GM12878 (cell line): ENCODE data around the gene GPR78. TPM values are rescaled to one million over a fixed set of nuclear protein-coding genes. Genes with fewer than 3 reads are reported as not detected.

Experiments used
- ATAC-seq: fragments of 200-7000 bp; cut with Tn5 transposase; 3 replicates; pipeline ENCODE4 v1.9.1; 2020; ENCODE audit warnings: mild to moderate bottlenecking, moderate library complexity
- BruUV-seq: library from RNA; stranded (reverse); fragments of 400-500 nt; replicated peaks from 2 replicates; lab custom pipeline; 2021; lab: Mats Ljungman, UMichigan
- CTCF ChIA-PET: fragments of 300-600 bp; sonication (Branson Sonifier 250); formaldehyde crosslinking; extraction: SDS; loops from one replicate; lab custom pipeline; 2021; ENCODE audit warnings: inconsistent platforms; lab: Yijun Ruan, JAX
- POLR2A ChIA-PET: fragments of 350-600 bp; formaldehyde crosslinking; extraction: SDS; loops from one replicate; lab custom pipeline; 2021; ENCODE audit warnings: inconsistent platforms; lab: Charles Lee
- RAD21 ChIA-PET: fragments of 300-600 bp; sonication (Branson Sonifier 250); formaldehyde crosslinking; loops from one replicate; lab custom pipeline; 2023; ENCODE audit warnings: antibody characterized with exemption; ENCODE audit not compliant: unreplicated experiment; lab: Charles Lee
- SMC1A ChIA-PET: fragments of 300-600 bp; sonication (Branson Sonifier 250); formaldehyde crosslinking; loops from one replicate; lab custom pipeline; 2023; ENCODE audit not compliant: unreplicated experiment, uncharacterized antibody; lab: Charles Lee
- DNase-seq: peaks from one replicate; pipeline ENCODE4 v3.0.0-alpha.2; 2011; ENCODE audit warnings: low read depth, low spot score
- FAIRE-seq: peaks from 3 replicates; lab custom pipeline; 2011; peaks lifted over from hg19 to GRCh38; lab: Jason Lieb, UNC
- H2AFZ ChIP-seq: 2 replicates; pipeline ENCODE4 v1.6.0; 2011; ENCODE audit warnings: low read depth, low read length, control low read depth; ENCODE audit not compliant: control insufficient read depth
- H3K27ac ChIP-seq: 2 replicates; pipeline ENCODE4 v1.5.1; 2011; ENCODE audit warnings: control low read depth; ENCODE audit not compliant: control insufficient read depth, insufficient read depth
- H3K27me3 ChIP-seq, 2 experiments: replicated peaks in 1 of 2; 2 replicates each; pipeline versions ENCODE4 v1.6.0 to v1.6.1; 2011; ENCODE audit warnings: low read length in 1 of 2; ENCODE audit not compliant: control insufficient read depth in 2 of 2, insufficient read depth in 2 of 2
- H3K36me3 ChIP-seq, 2 experiments: 2 replicates each; pipeline ENCODE4 v1.5.1; 2011; ENCODE audit warnings: low read length in 1 of 2; ENCODE audit not compliant: control insufficient read depth in 2 of 2, insufficient read depth in 2 of 2
- H3K4me1 ChIP-seq: 2 replicates; pipeline ENCODE4 v1.6.1; 2011; ENCODE audit warnings: mild to moderate bottlenecking, low read length, moderate library complexity, mixed read lengths; ENCODE audit not compliant: control insufficient read depth, insufficient read depth
- H3K4me2 ChIP-seq: 2 replicates; pipeline ENCODE4 v1.6.0; 2011; ENCODE audit warnings: control low read depth; ENCODE audit not compliant: control insufficient read depth, insufficient read depth
- H3K4me3 ChIP-seq: fragments of 200-600 bp; sonication (generic); 2 replicates; pipeline ENCODE4 v1.5.1; 2016
- H3K79me2 ChIP-seq: 2 replicates; pipeline ENCODE4 v1.6.0; 2011; ENCODE audit warnings: low read length; ENCODE audit not compliant: control insufficient read depth, insufficient read depth
- H3K9ac ChIP-seq: 2 replicates; pipeline ENCODE4 v1.8.0; 2011; ENCODE audit warnings: low read length, control low read depth, mixed read lengths; ENCODE audit not compliant: control insufficient read depth, insufficient read depth
- H3K9me3 ChIP-seq: replicated peaks from 3 replicates; pipeline ENCODE4 v1.5.1; 2011; ENCODE audit warnings: mild to moderate bottlenecking, low read length; ENCODE audit not compliant: control insufficient read depth, insufficient read depth
- H4K20me1 ChIP-seq: 2 replicates; pipeline ENCODE4 v1.6.0; 2011; ENCODE audit not compliant: control insufficient read depth, insufficient read depth
- CEBPB ChIP-seq, 2 experiments: fragments of 150-350 bp in 1 of 2; IDR thresholded peaks; 2 replicates each; pipeline ENCODE4 v1.6.1; 2012 to 2014; ENCODE audit warnings: low read depth in 2 of 2, low read length in 2 of 2, borderline replicate concordance in 1 of 2, inconsistent platforms in 1 of 2
- FOS ChIP-seq: IDR thresholded peaks from 3 replicates; pipeline ENCODE4 v1.6.1; 2011; ENCODE audit warnings: borderline replicate concordance; ENCODE audit not compliant: insufficient read length; ENCODE audit errors: extremely low read depth
- JUNB ChIP-seq: IDR thresholded peaks from 2 replicates; pipeline ENCODE4 v1.6.1; 2016; ENCODE audit warnings: antibody characterized with exemption, mild to moderate bottlenecking
- MYB ChIP-seq: fragments of 150-350 bp; IDR thresholded peaks from 2 replicates; pipeline ENCODE4 v1.6.1; 2014; ENCODE audit warnings: mild to moderate bottlenecking, low read depth, low read length, borderline replicate concordance
- SKIL ChIP-seq: fragments of 450-650 bp; IDR thresholded peaks from 2 replicates; pipeline ENCODE4 v1.6.1; 2017; ENCODE audit warnings: mild to moderate bottlenecking, low read depth, inconsistent platforms; ENCODE audit not compliant: poor library complexity, severe bottlenecking
- SUZ12 ChIP-seq: fragments of 200-600 bp; sonication (generic); IDR thresholded peaks from one replicate; pipeline ENCODE4 v1.6.1; 2018; ENCODE audit warnings: antibody characterized with exemption, mild to moderate bottlenecking; ENCODE audit not compliant: unreplicated experiment
- TCF3 ChIP-seq: IDR thresholded peaks from 2 replicates; pipeline ENCODE4 v1.6.1; 2012; ENCODE audit warnings: low read depth, mild to moderate bottlenecking, low read length, borderline replicate concordance; ENCODE audit not compliant: insufficient read depth
- ZBED1 ChIP-seq: IDR thresholded peaks from 2 replicates; pipeline ENCODE4 v1.6.1; 2016; ENCODE audit warnings: borderline replicate concordance
- ZBTB11 ChIP-seq: fragments of 450-650 bp; formaldehyde crosslinking; IDR thresholded peaks from 2 replicates; pipeline ENCODE4 v1.5.0; 2022; ENCODE audit warnings: mild to moderate bottlenecking, missing genetic modification characterization
- ZBTB33 ChIP-seq: fragments of 450-650 bp; IDR thresholded peaks from 2 replicates; pipeline ENCODE4 v1.6.1; 2017; ENCODE audit warnings: mild to moderate bottlenecking
- ZBTB40 ChIP-seq: fragments of 450-650 bp; IDR thresholded peaks from 2 replicates; pipeline ENCODE4 v1.6.1; 2016; ENCODE audit warnings: mild to moderate bottlenecking, moderate library complexity, borderline replicate concordance
- WGBS: methylation state at CpG from one replicate; pipeline ENCODE4 v1.1.6; 2016; ENCODE audit warnings: low lambda C conversion rate; ENCODE audit not compliant: insufficient replicate concordance, insufficient coverage; ENCODE audit errors: missing lambda C conversion rate; 5-methylcytosine and 5-hydroxymethylcytosine counted together
- in situ Hi-C: fragments of 300-500 bp; cut with MboI; formaldehyde crosslinking; loops from 9 replicates; pipeline ENCODE4 v1.14.3; 2018; ENCODE audit warnings: mixed read lengths
- intact Hi-C: fragments of 100-400 bp; cut with micrococcal nuclease; formaldehyde crosslinking; loops from one replicate; pipeline ENCODE4 v1.14.2; 2022; ENCODE audit not compliant: unreplicated experiment
- polyA plus RNA-seq, 11 experiments: library from polyadenylated mRNA; depleted of rRNA in 4 of 11; unstranded in 6 of 11; stranded (reverse) in 5 of 11; fragments of >200 nt; fragmentation: Nextera tagmentation in 4 of 11; fragmentation: Illumina TruSeq in 1 of 11; extraction: Ambion mirVana in 4 of 11; extraction: Trizol in 1 of 11; gene quantifications; 1 replicate in 1 of 11; 2 replicates in 10 of 11; pipeline versions ENCODE4 v1.2.1 to v1.2.3, GENCODE V29; 2011 to 2016; ENCODE audit warnings: inconsistent platforms in 2 of 11, missing spikeins in 2 of 11, low read depth in 1 of 11
- total RNA-seq, 4 experiments: library from RNA; depleted of rRNA in 3 of 4; stranded (reverse); fragments of >200 nt in 3 of 4; fragmentation: Illumina TruSeq in 1 of 4; extraction: Trizol in 1 of 4; gene quantifications; 2 replicates each; pipeline versions ENCODE4 v1.2.1 to v1.2.3, GENCODE V29; 2013 to 2021

The GPR78 gene
- total and polyA plus RNA-seq, 10 of the 15 experiments (the other 5 are each of a cell fraction or from before 2014, with no cell fraction given) = 0.03 TPM; not detected in 9

GRCh38 chr4:8534611-8535010 is 45.6 kb upstream of the GPR78 start (continued):
- TF ChIP-seq SUZ12 (no peak), MYB (no peak), JUNB (no peak), SKIL (no peak), FOS (no peak), CEBPB (IDR thresholded peaks at IDR 0.05; ENCODE audit: borderline replicate concordance in 1 of 2, low read depth in 2 of 2, low read length in 2 of 2) (no peak)
- TF ChIP-seq, all 136 proteins: peak for 0

GRCh38 chr4:8536467-8536866 is 43.7 kb upstream of the GPR78 start:
- H3K27ac ChIP-seq = no peak overlapping the region
- no peaks in the 10 kb centered on the region for H3K36me3 ChIP-seq
- H3K27me3 ChIP-seq = no peaks in the 10 kb centered on the region
- intact Hi-C loops = no loop called here
- in situ Hi-C loops = no loop called here
- peaks cover 8% of the 10 kb centered on the region for H3K9me3 ChIP-seq
- 94% methylated on average over 7 of the region's 7 CpGs for WGBS
- POLR2A ChIA-PET = no interaction called here
- RAD21 ChIA-PET = no interaction called here
- SMC1A ChIA-PET = no interaction called here
- CTCF ChIA-PET = no interaction called here
- H3K4me1 ChIP-seq = peaks cover 40% of the 10 kb centered on the region
- no peak overlapping the region for H3K9ac ChIP-seq
- H2AFZ ChIP-seq = no peak overlapping the region
- BruUV-seq = no TSS peak
- no peak for ATAC-seq
- DNase-seq = no peak
- H3K79me2 ChIP-seq = no peaks in the 10 kb centered on the region
- H3K4me2 ChIP-seq = no peak overlapping the region
- no peaks in the 10 kb centered on the region for H4K20me1 ChIP-seq
- H3K4me3 ChIP-seq = no peak overlapping the region
- no peak for FAIRE-seq
- TF ChIP-seq TCF3 (no peak), ZBED1 (no peak), ZBTB40 (no peak), ZBTB11 (no peak), ZBTB33 (no peak)
